Right lobe of liver (tissue), 6 donors: ENCODE results near the gene STPG2. TPM values are rescaled to one million over a fixed set of nuclear protein-coding genes. Genes with fewer than 3 reads are reported as not detected.

ENCODE experiments used
- ATAC-seq, 4 donors: fragments of 200-7000 bp; cut with Tn5 transposase; one replicate each; pipeline ENCODE4 v1.9.1; 2020; ENCODE audit warnings: mild to moderate bottlenecking in 4 of 4, moderate library complexity in 4 of 4
- DNase-seq, 3 donors: peaks; one replicate each; pipeline ENCODE4 v3.0.0-alpha.2; 2020
- H3K27ac ChIP-seq, 3 donors: fragments of 200-600 bp; one replicate each; pipeline ENCODE4 v1.8.0; 2022
- H3K27me3 ChIP-seq, 2 donors: fragments of 200-600 bp; one replicate each; pipeline ENCODE4 v1.8.0; 2022
- H3K36me3 ChIP-seq, 4 donors: fragments of 200-600 bp; sonication (generic) in 1 of 4; one replicate each; pipeline versions ENCODE4 v1.5.1 to v1.8.0; 2017 to 2022; ENCODE audit warnings: control low read depth in 1 of 4
- H3K4me1 ChIP-seq, 4 donors: fragments of 200-600 bp; sonication (generic) in 1 of 4; one replicate each; pipeline versions ENCODE4 v1.5.1 to v1.8.0; 2017 to 2022; ENCODE audit warnings: control low read depth in 1 of 4
- H3K4me3 ChIP-seq, 3 donors: fragments of 200-600 bp; one replicate each; pipeline ENCODE4 v1.8.0; 2022
- H3K9me3 ChIP-seq, 4 donors: fragments of 200-600 bp; sonication (generic) in 1 of 4; one replicate each; pipeline versions ENCODE4 v1.5.1 to v1.8.0; 2017 to 2022; ENCODE audit warnings: control low read depth in 1 of 4
- POLR2A ChIP-seq: fragments of 450-650 bp; IDR thresholded peaks from one replicate; pipeline ENCODE4 v1.6.1; 2017; ENCODE audit warnings: antibody characterized with exemption, mild to moderate bottlenecking
- WGBS: methylation state at CpG from one replicate; pipeline ENCODE4 v1.1.6; 2018; ENCODE audit warnings: low coverage, low lambda C conversion rate; ENCODE audit not compliant: insufficient coverage; ENCODE audit errors: missing lambda C conversion rate; 5-methylcytosine and 5-hydroxymethylcytosine counted together
- intact Hi-C, 2 donors: fragments of 100-400 bp; cut with DNase I; formaldehyde crosslinking; loops; one replicate each; pipeline versions ENCODE4 v1.11.2 to v1.14.1; 2022
- total RNA-seq, 6 experiments: library from RNA; depleted of rRNA in 2 of 6; stranded (reverse); fragments of >200 nt in 2 of 6; fragmentation: NEBNext Ultra II Directional in 3 of 6; extraction: Animal tissue kit (Norgen Biotek cat#: 25700) in 3 of 6; gene quantifications; one replicate each; pipeline versions ENCODE4 v1.1.0 to v1.2.4, GENCODE V29; 2016 to 2023
- TF ChIP-seq, protein P1 (sequence below), 4 donors: fragments of 200-600 bp in 3 of 4; fragments of 450-650 bp in 1 of 4; IDR thresholded peaks; one replicate each; pipeline versions ENCODE4 v1.5.1 to v1.8.0; 2016 to 2022; ENCODE audit warnings: antibody characterized with exemption in 4 of 4, mild to moderate bottlenecking in 2 of 4
- donor health status: DM: no; HTN: yes; CAD: no.
- donor health status: DM: no; HTN: no; CAD: no.
- donor health status: DM: no; HTN: no; CAD: no.
- donor health status: DM: no; HTN: yes; CAD: no.
- donor health status: DM: no; HTN: yes; CAD: no.

Gene STPG2
- total RNA-seq, 6 experiments from 2014 or later = 0.25 to 0.46 (median 0.40) TPM; not detected in 2

DNA sequence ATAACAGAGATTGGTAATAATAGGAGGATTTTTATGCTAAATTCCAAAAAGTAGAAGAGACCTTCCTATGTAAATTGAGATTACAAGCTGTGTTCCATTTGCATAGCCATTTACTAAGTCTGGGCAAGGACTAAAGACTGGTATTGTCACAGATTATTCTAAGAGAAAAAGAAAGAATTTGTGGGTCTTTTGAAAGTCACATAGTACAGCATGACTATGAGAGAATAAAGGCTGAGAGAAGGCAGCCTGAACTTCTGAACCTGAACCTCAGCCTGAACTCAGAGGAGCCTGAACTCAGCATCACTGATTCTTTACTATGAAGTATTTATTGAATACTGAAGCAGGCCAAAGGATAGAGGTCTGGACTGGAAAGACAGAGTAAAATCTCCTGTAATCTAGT is 297.5 kb downstream of the STPG2 start:
- Histone ChIP-seq H3K9me3 (no peaks in the 10 kb centered on the region), H3K4me1 (peaks cover 0 to 3% (median 0%) of the 10 kb centered on the region in 4 donors), H3K27ac (no peak overlapping the region), H3K27me3 (no peaks in the 10 kb centered on the region), H3K36me3 (no peaks in the 10 kb centered on the region), H3K4me3 (no peak overlapping the region)
- TF ChIP-seq, protein P1, sequence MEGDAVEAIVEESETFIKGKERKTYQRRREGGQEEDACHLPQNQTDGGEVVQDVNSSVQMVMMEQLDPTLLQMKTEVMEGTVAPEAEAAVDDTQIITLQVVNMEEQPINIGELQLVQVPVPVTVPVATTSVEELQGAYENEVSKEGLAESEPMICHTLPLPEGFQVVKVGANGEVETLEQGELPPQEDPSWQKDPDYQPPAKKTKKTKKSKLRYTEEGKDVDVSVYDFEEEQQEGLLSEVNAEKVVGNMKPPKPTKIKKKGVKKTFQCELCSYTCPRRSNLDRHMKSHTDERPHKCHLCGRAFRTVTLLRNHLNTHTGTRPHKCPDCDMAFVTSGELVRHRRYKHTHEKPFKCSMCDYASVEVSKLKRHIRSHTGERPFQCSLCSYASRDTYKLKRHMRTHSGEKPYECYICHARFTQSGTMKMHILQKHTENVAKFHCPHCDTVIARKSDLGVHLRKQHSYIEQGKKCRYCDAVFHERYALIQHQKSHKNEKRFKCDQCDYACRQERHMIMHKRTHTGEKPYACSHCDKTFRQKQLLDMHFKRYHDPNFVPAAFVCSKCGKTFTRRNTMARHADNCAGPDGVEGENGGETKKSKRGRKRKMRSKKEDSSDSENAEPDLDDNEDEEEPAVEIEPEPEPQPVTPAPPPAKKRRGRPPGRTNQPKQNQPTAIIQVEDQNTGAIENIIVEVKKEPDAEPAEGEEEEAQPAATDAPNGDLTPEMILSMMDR (IDR thresholded peaks at IDR 0.05) = no peak
- TF ChIP-seq POLR2A = no peak
- DNase-seq = no peak
- intact Hi-C loops = no loop called here
- ATAC-seq = no peak

DNA sequence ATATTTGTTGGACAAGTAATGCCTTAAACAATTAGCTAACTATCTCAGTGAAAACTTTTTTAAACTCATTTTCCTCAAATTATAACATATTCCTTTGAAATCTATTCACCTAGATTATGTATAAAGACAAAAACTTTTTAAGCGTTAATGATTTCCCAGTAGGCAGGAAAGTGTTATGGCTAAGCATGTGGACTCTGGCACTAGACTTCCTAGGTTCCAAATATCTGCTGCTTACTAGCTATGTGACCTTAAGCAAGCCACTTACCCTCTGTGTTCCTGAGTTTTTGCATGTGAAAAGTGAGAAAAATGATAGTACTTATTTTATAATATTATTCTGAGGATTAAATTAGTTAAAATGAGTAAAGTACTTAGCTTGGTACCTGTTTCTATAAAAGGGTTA is 301.8 kb downstream of the STPG2 start:
- peaks cover 0 to 3% (median 0%) of the 10 kb centered on the region in 4 donors for H3K4me1 ChIP-seq
- no peak overlapping the region for H3K27ac ChIP-seq
- peak; percentile 88 to 91 (median 89) for ATAC-seq
- no peaks in the 10 kb centered on the region for H3K27me3 ChIP-seq
- WGBS = 29% methylated on average over 1 of the region's 1 CpG
- DNase-seq = no peak
- intact Hi-C loops = no loop called here
- H3K9me3 ChIP-seq = no peaks in the 10 kb centered on the region
- no peak for TF ChIP-seq POLR2A
- TF ChIP-seq, protein P1 (IDR thresholded peaks at IDR 0.05) = no peak
- no peak overlapping the region for H3K4me3 ChIP-seq
- H3K36me3 ChIP-seq = no peaks in the 10 kb centered on the region

DNA sequence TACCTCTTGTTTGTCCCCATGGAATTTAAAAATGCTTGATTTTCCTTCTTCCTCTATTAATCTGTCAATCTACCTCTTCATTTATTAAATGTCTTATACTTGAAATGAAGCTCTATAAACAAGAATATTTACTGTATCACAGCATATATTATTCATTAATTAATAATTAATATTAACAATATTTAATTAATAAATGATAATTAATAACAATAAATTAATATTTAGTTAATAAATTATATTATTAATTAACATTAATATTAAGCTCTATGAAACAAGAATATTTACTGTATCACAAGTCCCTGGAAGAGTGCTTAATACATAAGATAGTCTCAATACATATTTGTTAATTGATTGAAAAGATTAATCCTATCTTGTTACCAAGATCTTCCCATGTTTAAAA is 306.6 kb downstream of the STPG2 start:
- H3K4me3 ChIP-seq = no peak overlapping the region
- H3K4me1 ChIP-seq = peaks cover 0 to under 1% (median 0%) of the 10 kb centered on the region in 4 donors
- H3K27me3 ChIP-seq = no peaks in the 10 kb centered on the region
- intact Hi-C loops = no loop called here
- ATAC-seq (no peak), DNase-seq (no peak)
- TF ChIP-seq, protein P1 (IDR thresholded peaks at IDR 0.05) = no peak
- no peak for TF ChIP-seq POLR2A
- H3K9me3 ChIP-seq = no peaks in the 10 kb centered on the region
- no peak overlapping the region for H3K27ac ChIP-seq
- H3K36me3 ChIP-seq = no peaks in the 10 kb centered on the region

DNA sequence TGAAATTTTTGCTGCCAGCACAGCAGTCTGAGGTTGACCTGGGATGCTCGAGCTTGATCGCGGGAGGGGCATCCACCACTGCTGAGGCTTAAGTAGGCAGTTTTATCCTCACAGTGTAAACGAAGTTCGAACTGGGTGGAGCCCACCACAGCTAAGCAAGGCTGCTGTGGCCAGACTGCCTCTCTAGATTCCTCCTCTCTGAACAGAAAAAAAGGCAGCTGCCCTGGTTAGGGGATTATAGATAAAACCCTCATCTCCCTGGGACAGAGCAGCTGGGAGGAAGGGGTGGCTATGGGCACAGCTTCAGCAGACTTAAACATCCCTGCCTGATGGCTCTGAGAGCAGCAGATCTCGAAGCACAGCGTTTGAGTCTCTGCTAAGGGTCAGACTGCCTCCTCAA is 314.6 kb downstream of the STPG2 start:
- no CpG with 5 or more reads among the region's 7 CpGs for WGBS
- Histone ChIP-seq H3K27ac (no peak overlapping the region), H3K4me3 (no peak overlapping the region), H3K9me3 (no peaks in the 10 kb centered on the region), H3K36me3 (no peaks in the 10 kb centered on the region), H3K27me3 (no peaks in the 10 kb centered on the region), H3K4me1 (no peaks in the 10 kb centered on the region)
- ATAC-seq = no peak
- TF ChIP-seq, protein P1 (IDR thresholded peaks at IDR 0.05) = no peak
- TF ChIP-seq POLR2A = no peak
- intact Hi-C loops = no loop called here
- DNase-seq = no peak

DNA sequence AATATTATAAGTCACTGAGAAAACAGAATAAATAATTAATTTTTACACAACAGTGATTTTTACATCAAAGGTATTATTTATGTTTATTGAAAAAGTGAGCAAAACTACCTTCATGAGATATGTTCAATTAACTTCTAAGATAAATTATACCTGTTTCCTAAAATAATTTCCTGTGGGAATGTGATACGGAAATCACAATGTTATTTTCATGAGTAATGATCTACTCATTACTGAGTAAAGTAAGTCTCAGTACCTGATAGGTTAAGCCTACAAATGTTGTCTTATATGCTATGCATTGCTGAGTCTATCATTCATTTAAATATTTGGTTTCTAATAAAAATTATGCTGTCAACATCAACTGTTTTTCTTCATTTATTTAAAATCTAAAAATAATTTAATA is 324.0 kb downstream of the STPG2 start:
- DNase-seq (no peak), ATAC-seq (no peak)
- Histone ChIP-seq H3K27me3 (no peaks in the 10 kb centered on the region), H3K4me1 (no peaks in the 10 kb centered on the region), H3K36me3 (no peaks in the 10 kb centered on the region), H3K4me3 (no peak overlapping the region), H3K9me3 (no peaks in the 10 kb centered on the region), H3K27ac (no peak overlapping the region)
- 83% methylated on average over 1 of the region's 1 CpG for WGBS
- no peak for TF ChIP-seq POLR2A
- TF ChIP-seq, protein P1 (IDR thresholded peaks at IDR 0.05) = no peak
- intact Hi-C loops = no loop called here
